IMR-90 (cell line): ENCODE measurements around the gene ARSH. TPM values are rescaled to one million over a fixed set of nuclear protein-coding genes. Genes with fewer than 3 reads are reported as not detected.

Experiments
- ATAC-seq: fragments of 200-7000 bp; cut with Tn5 transposase; 2 replicates; pipeline ENCODE4 v1.9.1; 2020; ENCODE audit warnings: low read depth, mild to moderate bottlenecking, moderate library complexity
- BruUV-seq: library from RNA; stranded (reverse); fragments of 400-500 nt; replicated peaks from 2 replicates; lab custom pipeline; 2021; lab: Mats Ljungman, UMichigan
- CTCF ChIA-PET: fragments of 300-600 bp; formaldehyde crosslinking; extraction: SDS; loops from one replicate; lab custom pipeline; 2021; ENCODE audit warnings: antibody characterized with exemption; lab: Yijun Ruan, JAX
- POLR2A ChIA-PET: fragments of 300-600 bp; sonication (Branson Sonifier 250); formaldehyde crosslinking; loops from one replicate; lab custom pipeline; 2022; ENCODE audit warnings: antibody characterized with exemption; ENCODE audit not compliant: unreplicated experiment; lab: Charles Lee
- DNase-seq: peaks from one replicate; pipeline ENCODE4 v3.0.0; 2013
- H2AFZ ChIP-seq: replicated peaks from 2 replicates; pipeline ENCODE3; 2013; ENCODE audit warnings: low read length, mild to moderate bottlenecking; ENCODE audit not compliant: poor library complexity
- H2AK5ac ChIP-seq: 2 replicates; pipeline ENCODE4 v1.6.1; 2013; ENCODE audit warnings: low read depth, low read length, inconsistent platforms
- H2AK9ac ChIP-seq: replicated peaks from 2 replicates; pipeline ENCODE3; 2013; ENCODE audit warnings: mild to moderate bottlenecking, low read depth, low read length, moderate library complexity; ENCODE audit not compliant: poor library complexity
- H2BK120ac ChIP-seq: 2 replicates; pipeline ENCODE4 v1.6.1; 2013; ENCODE audit warnings: low read depth, low read length, inconsistent platforms
- H2BK15ac ChIP-seq: 3 replicates; pipeline ENCODE4 v1.6.1; 2013; ENCODE audit warnings: low read depth, low read length, inconsistent platforms
- H2BK20ac ChIP-seq: 2 replicates; pipeline ENCODE4 v1.6.1; 2013; ENCODE audit warnings: low read depth, mild to moderate bottlenecking, inconsistent platforms, low read length, moderate library complexity
- H2BK5ac ChIP-seq: 2 replicates; pipeline ENCODE4 v1.6.1; 2013; ENCODE audit warnings: mild to moderate bottlenecking, low read depth, low read length, inconsistent platforms; ENCODE audit not compliant: poor library complexity, severe bottlenecking
- H3K14ac ChIP-seq: replicated peaks from 2 replicates; pipeline ENCODE4 v1.6.1; 2013; ENCODE audit warnings: low read depth, low read length, inconsistent platforms
- H3K18ac ChIP-seq: 2 replicates; pipeline ENCODE4 v1.6.1; 2013; ENCODE audit warnings: low read depth, low read length, control low read depth
- H3K23ac ChIP-seq: 2 replicates; pipeline ENCODE4 v1.6.1; 2013; ENCODE audit warnings: low read depth, low read length, inconsistent platforms
- H3K27ac ChIP-seq: 2 replicates; pipeline ENCODE4 v1.5.1; 2013; ENCODE audit warnings: mild to moderate bottlenecking, control low read depth, low read length; ENCODE audit not compliant: insufficient read depth
- H3K27me3 ChIP-seq: 2 replicates; pipeline ENCODE4 v1.6.1; 2013; ENCODE audit warnings: low read length; ENCODE audit not compliant: control insufficient read depth, insufficient read depth
- H3K36me3 ChIP-seq: 2 replicates; pipeline ENCODE4 v1.6.1; 2013; ENCODE audit warnings: low read length, mixed read lengths; ENCODE audit not compliant: control insufficient read depth, insufficient read depth
- H3K4ac ChIP-seq: 2 replicates; pipeline ENCODE4 v1.6.1; 2013; ENCODE audit warnings: low read depth, low read length, inconsistent platforms
- H3K4me1 ChIP-seq: 2 replicates; pipeline ENCODE4 v1.6.1; 2013; ENCODE audit warnings: low read length, mixed read lengths; ENCODE audit not compliant: control insufficient read depth, insufficient read depth
- H3K4me2 ChIP-seq: 2 replicates; pipeline ENCODE4 v1.6.1; 2013; ENCODE audit warnings: low read depth, mild to moderate bottlenecking, control low read depth, low read length, moderate library complexity
- H3K4me3 ChIP-seq: 2 replicates; pipeline ENCODE4 v1.5.1; 2013; ENCODE audit warnings: low read depth, mild to moderate bottlenecking, control low read depth, low read length, moderate library complexity; ENCODE audit not compliant: insufficient read depth
- H3K56ac ChIP-seq: 2 replicates; pipeline ENCODE4 v1.6.1; 2013; ENCODE audit warnings: low read length, inconsistent platforms; ENCODE audit not compliant: insufficient read depth; ENCODE audit errors: extremely low read depth
- H3K79me1 ChIP-seq, 2 experiments: 2 replicates each; pipeline ENCODE4 v1.6.1; 2013; ENCODE audit warnings: low read length in 2 of 2, inconsistent platforms in 1 of 2, low read depth in 1 of 2
- H3K9ac ChIP-seq: 2 replicates; pipeline ENCODE4 v1.6.1; 2013; ENCODE audit warnings: low read depth, low read length, control low read depth
- H3K9me1 ChIP-seq: 2 replicates; pipeline ENCODE4 v1.6.1; 2013; ENCODE audit warnings: low read length, inconsistent platforms; ENCODE audit not compliant: insufficient read depth
- H3K9me3 ChIP-seq: 2 replicates; pipeline ENCODE4 v1.6.1; 2013; ENCODE audit warnings: low read length; ENCODE audit not compliant: control insufficient read depth, insufficient read depth
- H4K20me1 ChIP-seq: 2 replicates; pipeline ENCODE4 v1.6.1; 2013; ENCODE audit warnings: low read length, inconsistent platforms; ENCODE audit not compliant: insufficient read depth
- H4K5ac ChIP-seq: 2 replicates; pipeline ENCODE4 v1.6.1; 2013; ENCODE audit warnings: mild to moderate bottlenecking, low read depth, low read length, control low read depth
- H4K8ac ChIP-seq, 2 experiments: 2 replicates each; pipeline ENCODE4 v1.6.1; 2013; ENCODE audit warnings: low read depth in 2 of 2, low read length in 2 of 2, control low read depth in 1 of 2, inconsistent platforms in 1 of 2
- H4K91ac ChIP-seq: 2 replicates; pipeline ENCODE4 v1.6.1; 2013; ENCODE audit warnings: low read depth, low read length, inconsistent platforms; ENCODE audit not compliant: insufficient read depth
- CEBPB ChIP-seq: IDR thresholded peaks from 2 replicates; pipeline ENCODE4 v1.6.1; 2012; ENCODE audit warnings: low read depth, low read length, improper control_type of control experiment
- CTCF ChIP-seq: conservative IDR thresholded peaks from 2 replicates; pipeline ENCODE4 v1.5.1; 2012; ENCODE audit warnings: mild to moderate bottlenecking, low read depth, low read length, improper control_type of control experiment
- FOS ChIP-seq: fragments of 150-350 bp; IDR thresholded peaks from 2 replicates; pipeline ENCODE4 v1.6.1; 2016; ENCODE audit warnings: low read depth, low read length
- MAFK ChIP-seq: IDR thresholded peaks from 2 replicates; pipeline ENCODE4 v1.6.1; 2012; ENCODE audit warnings: low read depth, low read length, improper control_type of control experiment
- MAZ ChIP-seq: IDR thresholded peaks from 2 replicates; pipeline ENCODE4 v1.6.1; 2012; ENCODE audit warnings: low read depth, mild to moderate bottlenecking, low read length, improper control_type of control experiment, moderate library complexity, borderline replicate concordance
- MXI1 ChIP-seq: IDR thresholded peaks from 2 replicates; pipeline ENCODE4 v1.6.1; 2012; ENCODE audit warnings: low read depth, mild to moderate bottlenecking, low read length, moderate library complexity, borderline replicate concordance
- NFE2L2 ChIP-seq: fragments of 150-350 bp; IDR thresholded peaks from 2 replicates; pipeline ENCODE4 v1.6.1; 2016; ENCODE audit warnings: low read depth, mild to moderate bottlenecking, low read length
- RAD21 ChIP-seq: IDR thresholded peaks from 2 replicates; pipeline ENCODE4 v1.6.1; 2012; ENCODE audit warnings: low read length, improper control_type of control experiment
- RCOR1 ChIP-seq: IDR thresholded peaks from 2 replicates; pipeline ENCODE4 v1.6.1; 2012; ENCODE audit warnings: mild to moderate bottlenecking, low read length, improper control_type of control experiment; ENCODE audit not compliant: insufficient replicate concordance
- RFX5 ChIP-seq: IDR thresholded peaks from 2 replicates; pipeline ENCODE4 v1.8.0; 2012; ENCODE audit warnings: low read depth, mild to moderate bottlenecking, low read length, moderate library complexity
- USF2 ChIP-seq: fragments of 150-350 bp; IDR thresholded peaks from 2 replicates; pipeline ENCODE4 v1.6.1; 2017; ENCODE audit warnings: mild to moderate bottlenecking, antibody characterized with exemption, low read length, low read depth
- WGBS, 2 experiments: methylation state at CpG; one replicate each; pipeline versions ENCODE4 v1.1.5 to v1.1.7; 2013; ENCODE audit warnings: missing lambda C conversion rate in 2 of 2; ENCODE audit not compliant: insufficient read length in 1 of 2; ENCODE audit errors: extremely low coverage in 2 of 2; 5-methylcytosine and 5-hydroxymethylcytosine counted together
- dilution Hi-C: fragments of 300-500 bp; cut with HindIII; formaldehyde crosslinking; loops from one replicate; pipeline ENCODE4 v1.14.3; 2018; ENCODE audit warnings: low sequenced_read_pairs; ENCODE audit not compliant: unreplicated experiment
- in situ Hi-C: fragments of 300-500 bp; cut with MboI; formaldehyde crosslinking; loops from 3 replicates; pipeline ENCODE4 v1.14.3; 2019; ENCODE audit warnings: low sequenced_read_pairs, inconsistent platforms, mixed read lengths
- intact Hi-C: fragments of 100-400 bp; cut with micrococcal nuclease; formaldehyde crosslinking; loops from 2 replicates; pipeline ENCODE4 v1.10.0; 2022
- polyA plus RNA-seq, 3 experiments: library from polyadenylated mRNA; depleted of rRNA; stranded (reverse); fragments of >200 nt; gene quantifications; 2 replicates each; pipeline ENCODE4 v1.2.3, GENCODE V29; 2012; ENCODE audit warnings: low replicate concordance in 1 of 3
- total RNA-seq: library from RNA; depleted of rRNA; stranded (reverse); fragments of >200 nt; gene quantifications from 2 replicates; pipeline ENCODE4 v1.2.3, GENCODE V29; 2012

The ARSH gene
- total and polyA plus RNA-seq, 2 of the 4 experiments (the other 2 are of a cell fraction) = not detected

GRCh38 chrX:3052860-3053259, 46.5 kb downstream of the ARSH start:
- no peak overlapping the region for H2BK15ac ChIP-seq
- no peaks in the 10 kb centered on the region for H3K9me1 ChIP-seq
- no peak overlapping the region for H3K18ac ChIP-seq
- H2BK120ac ChIP-seq = no peak overlapping the region
- no peaks in the 10 kb centered on the region for H3K36me3 ChIP-seq
- H3K79me1 ChIP-seq = no peaks in the 10 kb centered on the region
- H3K27me3 ChIP-seq = no peaks in the 10 kb centered on the region
- no peak overlapping the region for H4K8ac ChIP-seq
- no peak overlapping the region for H2BK5ac ChIP-seq
- ATAC-seq (no peak), DNase-seq (no peak)
- intact Hi-C loops (no loop called here), dilution Hi-C loops (no loop called here), in situ Hi-C loops (no loop called here)
- H3K23ac ChIP-seq = no peak overlapping the region
- H3K14ac ChIP-seq = no peak overlapping the region
- H3K27ac ChIP-seq = no peak overlapping the region
- no CpG with 5 or more reads among the region's 3 CpGs for WGBS, 2 experiments
- no peak overlapping the region for H2BK20ac ChIP-seq
- H3K4me1 ChIP-seq = no peaks in the 10 kb centered on the region
- no peak overlapping the region for H3K56ac ChIP-seq
- no TSS peak for BruUV-seq
- H3K4me2 ChIP-seq = no peak overlapping the region
- ChIA-PET POLR2A (no interaction called here), CTCF (interaction anchor here (1.0 kb wide), 1 partner anchor 18 kb away, joined by 4 read pairs; no protein-coding TSS in a partner anchor)
- no peak overlapping the region for H2AK9ac ChIP-seq
- no peak overlapping the region for H3K4ac ChIP-seq
- no peak overlapping the region for H4K91ac ChIP-seq
- H3K9me3 ChIP-seq = no peaks in the 10 kb centered on the region
- no peak overlapping the region for H3K4me3 ChIP-seq
- H2AFZ ChIP-seq = no peak overlapping the region
- H4K5ac ChIP-seq = no peak overlapping the region
- H3K9ac ChIP-seq = no peak overlapping the region
- H4K20me1 ChIP-seq = no peaks in the 10 kb centered on the region
- TF ChIP-seq NFE2L2 = no peak
- no peak for TF ChIP-seq RCOR1
- TF ChIP-seq MAFK = no peak
- no peak for TF ChIP-seq MXI1
- no peak for TF ChIP-seq USF2
- TF ChIP-seq RAD21 = no peak
- TF ChIP-seq CEBPB = no peak
- no peak for TF ChIP-seq FOS
- no peak for TF ChIP-seq MAZ
- no peak for TF ChIP-seq CTCF
- TF ChIP-seq RFX5 = no peak
- H2AK5ac ChIP-seq = no peak overlapping the region
